HG03135 (cell line): ENCODE data around the gene MCUB.
A peak's percentile ranks its signal among the peaks of the same experiment; 100 is the strongest.

Experiments
- ATAC-seq: cut with Tn5 transposase; IDR thresholded peaks from one replicate; pipeline ENCODE4 v1.9.1; 2021; ENCODE audit warnings: mild to moderate bottlenecking, moderate library complexity; ENCODE audit not compliant: unreplicated experiment

Gene MCUB

DNA sequence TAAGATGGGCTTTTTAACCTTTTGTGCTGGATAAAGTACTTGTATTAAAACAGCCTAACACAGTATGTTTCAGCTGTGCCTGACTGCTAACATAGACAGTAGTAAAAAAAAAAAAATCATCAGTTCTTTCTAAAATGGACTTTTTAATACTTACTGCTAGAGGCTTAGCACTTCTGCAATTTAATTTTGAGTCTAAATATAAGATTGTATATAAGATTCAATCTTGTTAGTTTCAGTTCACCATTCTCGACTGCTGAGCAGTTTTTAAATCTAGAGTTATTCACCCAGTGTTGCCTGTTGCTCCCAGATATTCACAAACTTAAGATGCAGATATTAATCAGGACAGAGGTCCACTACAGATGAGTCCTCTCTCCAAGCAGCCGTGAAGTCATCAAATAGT lies 163.1 kb downstream of the MCUB start:
- no peak for ATAC-seq

DNA sequence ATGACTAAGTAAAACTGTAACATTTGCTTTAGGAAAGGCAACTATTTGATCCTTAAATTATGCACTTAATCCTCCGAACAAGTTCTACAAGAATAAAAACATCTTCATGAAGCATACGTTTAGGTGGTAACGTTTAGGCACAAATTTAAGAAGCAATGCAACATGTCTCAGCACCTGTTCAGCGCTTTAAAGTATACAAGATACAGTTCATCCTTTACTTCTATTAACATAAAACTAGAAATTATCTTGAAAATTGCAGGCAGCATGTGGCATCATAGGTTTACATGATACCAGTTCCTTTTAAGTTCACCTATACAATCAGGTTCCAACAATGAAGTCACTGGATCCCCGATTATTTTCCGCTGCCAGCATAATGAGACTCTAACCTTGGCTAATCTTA lies 168.3 kb downstream of the MCUB start:
- no peak for ATAC-seq

DNA sequence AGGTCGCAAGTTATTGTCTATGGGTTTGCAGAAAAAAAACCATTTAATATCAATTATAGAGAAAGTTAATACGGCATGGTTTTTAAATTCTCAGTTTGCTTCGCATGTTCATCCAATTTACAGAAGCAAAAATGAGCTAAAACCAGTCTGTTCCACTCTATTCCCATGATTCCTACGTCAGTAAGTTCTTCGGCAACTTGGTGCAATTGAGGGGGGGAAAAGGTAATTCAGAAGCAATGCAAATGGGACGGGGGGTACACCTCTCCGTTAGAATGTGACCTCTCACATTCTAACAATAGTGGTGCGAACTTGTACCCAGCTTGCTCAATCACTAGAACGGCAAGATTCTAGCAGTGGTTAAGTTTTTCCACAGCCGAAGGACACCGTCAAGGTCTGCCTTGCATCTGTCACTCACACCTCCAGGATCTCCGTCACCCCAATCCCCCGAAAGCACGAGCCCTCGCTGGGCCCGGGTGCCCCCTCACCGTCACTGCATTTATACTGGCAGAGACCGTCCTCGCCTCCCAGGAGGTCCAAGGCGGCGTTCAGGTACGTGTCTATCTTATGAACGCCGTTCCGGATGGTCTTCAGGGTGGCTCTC lies 169.2 kb downstream of the MCUB start:
- ATAC-seq = no peak

DNA sequence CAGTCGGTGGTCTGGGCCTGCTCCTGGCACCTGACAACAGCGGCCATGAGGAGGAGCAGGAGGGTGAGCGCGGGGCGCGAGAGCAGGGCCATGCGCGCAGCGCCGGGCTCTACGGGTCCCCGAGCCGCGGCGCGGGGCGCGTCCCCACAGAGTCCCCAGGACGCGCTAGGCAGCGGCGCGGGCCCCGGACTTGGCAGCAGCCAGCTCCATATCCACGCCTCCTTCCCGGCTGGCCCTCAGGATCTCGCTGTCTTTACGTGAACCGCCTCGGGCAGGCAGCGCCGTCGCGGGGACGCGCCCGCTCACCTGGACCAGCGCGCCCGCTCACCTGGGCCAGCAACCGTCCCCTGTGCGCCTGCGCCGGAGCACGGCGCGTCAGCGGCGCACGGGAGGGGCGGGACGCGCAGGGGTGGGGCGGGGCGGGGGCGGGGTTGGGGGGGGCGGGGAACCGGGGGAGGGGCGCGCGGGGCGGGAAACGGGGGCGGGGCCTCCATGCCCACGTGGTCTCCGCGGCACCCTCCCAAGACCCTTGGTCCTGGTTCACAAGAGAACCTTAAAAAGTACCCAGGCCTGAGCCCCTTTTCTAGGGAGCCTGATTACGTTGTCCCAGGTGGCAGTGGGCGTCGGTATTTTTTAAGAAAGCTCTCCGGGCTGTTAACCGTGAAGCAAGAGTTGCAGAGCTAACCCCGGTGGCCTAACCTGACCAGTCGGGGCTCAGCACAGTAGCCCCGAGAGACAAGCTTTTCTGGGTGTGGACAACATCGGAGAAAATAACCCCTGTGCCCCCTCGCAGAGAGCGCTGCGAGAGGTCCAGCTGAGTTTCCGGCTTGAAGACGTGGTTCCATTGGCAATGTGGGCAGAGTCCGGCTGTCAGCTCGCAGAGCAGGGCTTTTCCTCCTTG lies 169.9 kb downstream of the MCUB start, which contains the start of gene PLA2G12A:
PLA2G12A (minus strand) TSS at position 353 of the 901 bp plus-strand sequence; CDS start at position 92, 261 bp downstream.
- ATAC-seq = peak; percentile 79

DNA sequence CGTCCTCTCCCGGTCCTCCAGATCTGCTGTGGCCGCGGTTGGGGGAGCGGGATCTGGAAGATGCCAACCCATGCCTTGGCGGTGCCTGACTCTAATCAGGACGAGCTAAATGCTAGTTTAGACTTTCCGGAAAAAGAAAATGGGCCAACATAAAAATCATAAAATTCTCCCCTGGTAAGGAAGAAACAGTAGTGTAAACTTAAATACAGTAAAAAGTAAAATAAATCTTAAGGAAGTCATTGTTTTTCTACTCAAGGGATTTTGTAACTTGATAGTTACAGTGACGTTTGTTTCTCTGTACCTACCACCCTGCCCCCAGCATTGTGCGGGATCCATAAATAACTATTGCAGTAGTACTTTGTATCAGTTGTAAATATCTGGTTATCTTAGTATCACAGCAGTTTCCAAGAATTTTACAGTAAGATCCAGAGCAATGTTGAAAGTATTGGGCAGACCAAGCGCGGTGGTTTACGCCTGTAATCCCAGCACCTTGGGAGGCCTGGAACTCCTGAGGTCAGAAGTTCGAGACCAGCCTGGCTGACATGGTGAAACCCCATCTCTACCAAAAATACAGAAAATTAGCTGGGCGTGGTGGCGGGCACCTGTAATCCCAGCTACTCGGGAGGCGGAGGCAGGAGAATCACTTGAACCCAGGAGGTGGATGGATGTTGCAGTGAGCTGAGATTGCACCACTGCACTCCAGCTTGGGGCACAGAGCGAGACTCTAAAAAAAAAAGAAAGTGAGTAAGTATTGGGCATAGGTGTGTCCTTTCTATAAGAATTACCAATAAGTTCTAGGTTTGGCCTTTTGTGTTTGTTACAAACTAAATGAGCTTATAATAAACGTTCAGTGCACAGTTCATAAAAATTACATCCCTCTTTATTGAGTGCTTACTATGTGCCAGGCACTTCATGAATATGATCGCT lies 170.8 kb downstream of the MCUB start:
- no peak for ATAC-seq

DNA sequence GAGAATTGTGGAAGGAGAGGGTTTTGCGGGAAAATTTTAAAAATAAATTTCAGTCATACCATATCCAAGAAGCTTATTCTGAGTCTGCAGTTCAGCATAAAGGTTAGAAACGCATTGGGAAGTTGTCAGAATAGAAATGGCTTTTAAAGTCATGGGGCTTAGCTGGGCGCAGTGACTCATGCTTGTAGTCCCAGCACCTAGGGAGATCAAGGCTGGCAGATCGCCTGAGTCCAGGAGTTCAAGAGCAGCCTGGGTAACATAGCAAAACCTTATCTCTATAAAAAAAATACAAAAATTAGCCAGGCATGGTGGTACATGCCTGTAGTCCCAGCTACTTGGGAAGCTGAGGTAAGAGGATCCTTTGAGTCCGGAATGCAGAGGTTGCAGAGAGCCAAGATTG lies 173.7 kb downstream of the MCUB start:
- no peak for ATAC-seq

DNA sequence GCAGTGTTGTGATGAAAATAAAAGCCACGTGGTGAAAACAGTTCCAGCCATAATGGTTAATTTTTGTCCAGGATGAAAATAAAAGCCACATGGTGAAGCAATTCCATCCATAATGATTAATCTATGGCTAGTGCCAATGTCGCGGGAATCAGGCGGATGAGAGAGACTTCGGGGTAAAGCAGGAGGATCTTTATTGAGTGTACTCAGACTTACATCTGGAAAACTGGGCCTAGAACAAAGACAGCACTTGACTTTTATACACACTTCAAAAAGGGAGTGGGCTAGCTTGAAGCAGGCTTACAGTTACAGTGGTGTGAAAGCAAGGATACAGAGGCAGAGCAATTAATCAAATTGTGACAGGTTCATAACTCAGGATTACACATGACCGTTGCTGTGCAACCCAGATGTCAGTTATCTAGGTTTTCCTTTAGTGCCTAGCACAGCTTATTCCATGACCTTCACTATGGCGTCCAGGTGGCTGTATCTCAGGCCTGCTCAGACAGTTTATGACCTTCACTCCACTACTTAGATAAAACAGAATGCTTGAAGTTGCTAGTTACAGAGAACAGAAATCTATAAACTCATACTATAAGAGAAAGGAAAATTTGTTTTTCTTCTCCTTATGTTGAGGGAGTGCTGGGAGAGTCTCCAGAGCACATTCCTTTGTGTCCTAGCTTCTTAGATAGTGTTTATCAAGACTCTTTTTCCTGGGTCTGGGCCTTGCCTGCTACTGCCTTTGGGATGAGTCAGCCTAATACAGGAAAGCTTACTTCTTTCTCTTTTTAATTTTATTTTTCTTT lies 175.7 kb downstream of the MCUB start:
- ATAC-seq = no peak
